ENCODE measurements around the gene MORN1. TPM values are rescaled to one million over a fixed set of nuclear protein-coding genes. Genes with fewer than 3 reads are reported as not detected.

Gene MORN1
- total and polyA plus RNA-seq, 9 of the 15 experiments (the other 6 are each of a cell fraction or from before 2014, with no cell fraction given), result 0.24 to 9.3 (median 4.2) TPM

- peaks cover 10 to 88% of the 10 kb centered on the region in 2 experiments; a peak in 4 of 5 replicates for H3K4me1 ChIP-seq (replicated peaks in 1 of 2; ENCODE audit: control insufficient read depth in 2 of 2, insufficient read depth in 2 of 2, low read length in 2 of 2)
- FAIRE-seq (no peak), DNase-seq (ENCODE audit: extremely low read depth in 1 of 4, low spot score in 3 of 4) (peak; percentile 62 to 97 (median 96)), ATAC-seq (peak; percentile 61)
- peaks cover 7% of the 10 kb centered on the region; the same call in 1 of the 3 replicates for H3K36me3 ChIP-seq (ENCODE audit: control insufficient read depth, insufficient read depth, low read length)
- H3K9me1 ChIP-seq (ENCODE audit: control insufficient read depth, insufficient read depth, low read length), result no peaks in the 10 kb centered on the region
- intact Hi-C loops (cut with micrococcal nuclease) (loop anchor here (5.0 to 10.0 kb wide), 2 partner anchors 60 to 118 kb away; no protein-coding TSS in a partner anchor), in situ Hi-C loops (cut with MboI) (no loop called here)
- no peaks in the 10 kb centered on the region for H3K9me3 ChIP-seq (replicated peaks; ENCODE audit: control insufficient read depth, insufficient read depth, low read depth, low read length)
- H3K9ac ChIP-seq (ENCODE audit: insufficient read depth in 1 of 2, low read depth in 2 of 2, low read length in 2 of 2), result peak overlapping the region; percentile 39 to 89; a peak in 3 of 4 replicates
- H3K79me2 ChIP-seq (ENCODE audit: control insufficient read depth, insufficient read depth, low read length), result no peaks in the 10 kb centered on the region
- peak overlapping the region; percentile 50; the same call in 1 of the 3 replicates for H3K27ac ChIP-seq (ENCODE audit: extremely low read depth, low read depth, low read length)
- peak overlapping the region; percentile 54 for H3K4me2 ChIP-seq (ENCODE audit: insufficient read depth, low read length)
- H3K4me3 ChIP-seq, result peak overlapping the region; percentile 27
- ChIA-PET POLR2A (interaction anchor here (0.5 to 0.6 kb wide), 4 partner anchors 40 to 106 kb away, joined by 3 to 4 read pairs (median 3); no protein-coding TSS in a partner anchor), CTCF (ENCODE audit: low intra/inter-chr PET ratio) (interaction anchor here (0.6 to 1.7 kb wide), 2 partner anchors 120 to 139 kb away, joined by 4 to 8 read pairs; no protein-coding TSS in a partner anchor)
- H3K27me3 ChIP-seq (ENCODE audit: control insufficient read depth in 2 of 2, insufficient read depth in 2 of 2, low read length in 2 of 2), result peaks cover 19 to 27% of the 10 kb centered on the region in 2 experiments; a peak in 4 of 5 replicates
- BruUV-seq (replicated peaks), result no TSS peak
- WGBS (ENCODE audit: insufficient coverage, low coverage, missing lambda C conversion rate), result 19% methylated on average over 24 of the region's 91 CpGs
- no peaks in the 10 kb centered on the region for H4K20me1 ChIP-seq (replicated peaks; ENCODE audit: control insufficient read depth, insufficient read depth, low read length)
- H2AFZ ChIP-seq (ENCODE audit: low read depth, low read length), result peak overlapping the region; percentile 71
- TF ChIP-seq HDAC3 (IDR thresholded peaks at IDR 0.05; ENCODE audit: borderline replicate concordance, partially characterized antibody) (no peak), PHF8 (IDR thresholded peaks at IDR 0.05; ENCODE audit: borderline replicate concordance, low read length) (peak; percentile 37; the same call in 1 of the 2 replicates), ZC3H4 (CRISPR knock-in tag; IDR thresholded peaks at IDR 0.05; ENCODE audit: borderline replicate concordance) (0 out of 2 replicates have a peak, but pooled peaks have one; percentile 51), HDAC8 (tag; IDR thresholded peaks at IDR 0.05) (no peak), HNRNPK (IDR thresholded peaks at IDR 0.05; ENCODE audit: low read depth, low read length, poor library complexity, severe bottlenecking) (peak; percentile 64), GABPA (tag; conservative IDR thresholded peaks at IDR 0.05; ENCODE audit: low read depth) (peak; percentile 81), ZNF740 (CRISPR knock-in tag; IDR thresholded peaks at IDR 0.05) (peak; percentile 80), ZNF740 (tag; IDR thresholded peaks at IDR 0.05) (peak in 1 of 2 experiments; percentile 72; a peak in 1 of 4 replicates), ZFPM2 (CRISPR knock-in tag; IDR thresholded peaks at IDR 0.05) (0 out of 2 replicates have a peak, but pooled peaks have one; percentile 25), EGR1 (conservative IDR thresholded peaks at IDR 0.05) (peak; percentile 69), TAF1 (IDR thresholded peaks at IDR 0.05; ENCODE audit: control insufficient read depth, extremely low read depth, insufficient read depth, low read length, severe bottlenecking) (peak; percentile 22), MNT (conservative IDR thresholded peaks at IDR 0.05) (no peak), TRIM24 (IDR thresholded peaks at IDR 0.05) (no peak), BRCA1 (IDR thresholded peaks at IDR 0.05) (no peak), BRCA1 (CRISPR knock-in tag; IDR thresholded peaks at IDR 0.05) (peak; percentile 77; the same call in 1 of the 2 replicates), ZFX (CRISPR knock-in tag; IDR thresholded peaks at IDR 0.05) (peak; percentile 52; the same call in 1 of the 2 replicates), HEY1 (CRISPR knock-in tag; IDR thresholded peaks at IDR 0.05; ENCODE audit: borderline replicate concordance) (no peak), SMC3 (conservative IDR thresholded peaks at IDR 0.05; ENCODE audit: insufficient read depth, low read depth, low read length) (0 out of 2 replicates have a peak, but pooled peaks have one; percentile 5)
These were observed 76.3 kb downstream of the MORN1 start for GRCh38 chr1:2314803-2315673.

Data from K562 (cell line).